SU-DHL-6 (cell line): ENCODE measurements around the gene ST8SIA5.

Source experiments
- H2AFZ ChIP-seq: fragments of 200-600 bp; sonication (generic); 2 replicates; pipeline ENCODE4 v1.6.1; 2014; ENCODE audit warnings: low read depth, mild to moderate bottlenecking, moderate library complexity, mixed read lengths, antibody characterized with exemption, low read length; ENCODE audit not compliant: severe bottlenecking
- H3F3A ChIP-seq: fragments of 200-600 bp; shearing (Covaris generic); 2 replicates; pipeline ENCODE4 v1.6.0; 2016; ENCODE audit warnings: antibody characterized with exemption, mild to moderate bottlenecking; ENCODE audit not compliant: insufficient read depth
- H3K27ac ChIP-seq: fragments of 200-600 bp; sonication (generic); 2 replicates; pipeline ENCODE4 v1.5.1; 2016; ENCODE audit warnings: low read depth, mild to moderate bottlenecking, low read length, moderate library complexity, mixed read lengths
- H3K27me3 ChIP-seq: fragments of 200-600 bp; sonication (generic), shearing (Covaris generic); 2 replicates; pipeline ENCODE4 v1.6.0; 2014; ENCODE audit warnings: mild to moderate bottlenecking, low read length
- H3K36me3 ChIP-seq: fragments of 200-600 bp; sonication (generic); 2 replicates; pipeline ENCODE4 v1.6.1; 2014; ENCODE audit warnings: mild to moderate bottlenecking, low read length, mixed read lengths
- H3K4me2 ChIP-seq: fragments of 300-600, 200-600 bp; shearing (Covaris generic), sonication (generic); 2 replicates; pipeline ENCODE4 v1.6.0; 2014; ENCODE audit warnings: low read length, low read depth, mild to moderate bottlenecking; ENCODE audit not compliant: poor library complexity, severe bottlenecking
- H3K4me3 ChIP-seq: fragments of 200-600 bp; sonication (generic); 2 replicates; pipeline ENCODE4 v1.5.1; 2014; ENCODE audit warnings: antibody characterized with exemption, low read length, mild to moderate bottlenecking, mixed read lengths; ENCODE audit not compliant: insufficient read depth, poor library complexity, severe bottlenecking
- H3K79me2 ChIP-seq: fragments of 200-600 bp; sonication (generic); 2 replicates; pipeline ENCODE4 v1.6.1; 2014; ENCODE audit warnings: mild to moderate bottlenecking, low read length, moderate library complexity; ENCODE audit not compliant: insufficient read depth
- H3K9ac ChIP-seq: fragments of 200-600 bp; sonication (generic); 2 replicates; pipeline ENCODE4 v1.7.0; 2014; ENCODE audit warnings: mild to moderate bottlenecking, low read length
- H3K9me2 ChIP-seq: fragments of 200-600 bp; sonication (generic); replicated peaks from 2 replicates; pipeline ENCODE4 v1.6.1; 2014; ENCODE audit warnings: low read length; ENCODE audit not compliant: insufficient read depth
- H3K9me3 ChIP-seq: fragments of 200-600 bp; sonication (generic); 2 replicates; pipeline ENCODE4 v1.6.1; 2014; ENCODE audit warnings: low read length, mixed read lengths; ENCODE audit not compliant: insufficient read depth
- H4K20me1 ChIP-seq: fragments of 200-600 bp; sonication (generic); 2 replicates; pipeline ENCODE4 v1.6.1; 2014; ENCODE audit warnings: low read depth, mild to moderate bottlenecking, antibody characterized with exemption, low read length, moderate library complexity, mixed read lengths
- EZH2phosphoT487 ChIP-seq: fragments of 200-600 bp; sonication (generic), shearing (Covaris generic); conservative IDR thresholded peaks from 2 replicates; pipeline ENCODE4 v1.6.1; 2018; ENCODE audit warnings: mild to moderate bottlenecking, antibody characterized with exemption, low read length, moderate library complexity, mixed read lengths
- TF ChIP-seq, protein P1 (sequence below): fragments of 200-600 bp; sonication (generic); IDR thresholded peaks from one replicate; pipeline ENCODE4 v1.5.1; 2017; ENCODE audit warnings: antibody characterized with exemption, mild to moderate bottlenecking, low read length, moderate library complexity; ENCODE audit not compliant: insufficient read depth, poor library complexity, severe bottlenecking

The ST8SIA5 gene

GRCh38 chr18:46663539-46663938 lies 93.3 kb downstream of the ST8SIA5 start:
- no peak overlapping the region for H3K9ac ChIP-seq
- H3K79me2 ChIP-seq: no peaks in the 10 kb centered on the region
- no peaks in the 10 kb centered on the region for H4K20me1 ChIP-seq
- no peaks in the 10 kb centered on the region for H3K27me3 ChIP-seq
- no peaks in the 10 kb centered on the region for H3F3A ChIP-seq
- no peak overlapping the region for H2AFZ ChIP-seq
- no peak overlapping the region for H3K27ac ChIP-seq
- no peaks in the 10 kb centered on the region for H3K36me3 ChIP-seq
- no peak overlapping the region for H3K4me3 ChIP-seq
- TF ChIP-seq EZH2phosphoT487: no peak
- TF ChIP-seq, protein P1, sequence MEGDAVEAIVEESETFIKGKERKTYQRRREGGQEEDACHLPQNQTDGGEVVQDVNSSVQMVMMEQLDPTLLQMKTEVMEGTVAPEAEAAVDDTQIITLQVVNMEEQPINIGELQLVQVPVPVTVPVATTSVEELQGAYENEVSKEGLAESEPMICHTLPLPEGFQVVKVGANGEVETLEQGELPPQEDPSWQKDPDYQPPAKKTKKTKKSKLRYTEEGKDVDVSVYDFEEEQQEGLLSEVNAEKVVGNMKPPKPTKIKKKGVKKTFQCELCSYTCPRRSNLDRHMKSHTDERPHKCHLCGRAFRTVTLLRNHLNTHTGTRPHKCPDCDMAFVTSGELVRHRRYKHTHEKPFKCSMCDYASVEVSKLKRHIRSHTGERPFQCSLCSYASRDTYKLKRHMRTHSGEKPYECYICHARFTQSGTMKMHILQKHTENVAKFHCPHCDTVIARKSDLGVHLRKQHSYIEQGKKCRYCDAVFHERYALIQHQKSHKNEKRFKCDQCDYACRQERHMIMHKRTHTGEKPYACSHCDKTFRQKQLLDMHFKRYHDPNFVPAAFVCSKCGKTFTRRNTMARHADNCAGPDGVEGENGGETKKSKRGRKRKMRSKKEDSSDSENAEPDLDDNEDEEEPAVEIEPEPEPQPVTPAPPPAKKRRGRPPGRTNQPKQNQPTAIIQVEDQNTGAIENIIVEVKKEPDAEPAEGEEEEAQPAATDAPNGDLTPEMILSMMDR: no peak
- H3K4me2 ChIP-seq: no peak overlapping the region
- H3K9me3 ChIP-seq: no peaks in the 10 kb centered on the region
- H3K9me2 ChIP-seq: no peaks in the 10 kb centered on the region

GRCh38 chr18:46660957-46661749 lies 95.7 kb downstream of the ST8SIA5 start:
- Histone ChIP-seq H3K4me3 (no peak overlapping the region), H3K36me3 (no peaks in the 10 kb centered on the region), H3K9me2 (no peaks in the 10 kb centered on the region), H3K27ac (no peak overlapping the region), H4K20me1 (no peaks in the 10 kb centered on the region), H3K9ac (no peak overlapping the region), H3K4me2 (no peak overlapping the region), H3F3A (no peaks in the 10 kb centered on the region), H3K9me3 (no peaks in the 10 kb centered on the region), H2AFZ (no peak overlapping the region), H3K79me2 (no peaks in the 10 kb centered on the region), H3K27me3 (no peaks in the 10 kb centered on the region)
- TF ChIP-seq, protein P1: no peak
- TF ChIP-seq EZH2phosphoT487: no peak

GRCh38 chr18:46659484-46659883 lies 97.4 kb downstream of the ST8SIA5 start:
- no peaks in the 10 kb centered on the region for H3K36me3 ChIP-seq
- H3K9me2 ChIP-seq: no peaks in the 10 kb centered on the region
- no peak overlapping the region for H3K9ac ChIP-seq
- H3F3A ChIP-seq: no peaks in the 10 kb centered on the region
- H3K79me2 ChIP-seq: no peaks in the 10 kb centered on the region
- no peaks in the 10 kb centered on the region for H3K9me3 ChIP-seq
- TF ChIP-seq, protein P1: no peak
- TF ChIP-seq EZH2phosphoT487: no peak
- no peak overlapping the region for H3K4me2 ChIP-seq
- no peak overlapping the region for H3K27ac ChIP-seq
- H2AFZ ChIP-seq: no peak overlapping the region
- H3K4me3 ChIP-seq: no peak overlapping the region
- no peaks in the 10 kb centered on the region for H4K20me1 ChIP-seq
- no peaks in the 10 kb centered on the region for H3K27me3 ChIP-seq
